HepG2 (cell line): ENCODE results near the gene CDH22. TPM values are rescaled to one million over a fixed set of nuclear protein-coding genes. Genes with fewer than 3 reads are reported as not detected.
A peak's percentile ranks its signal among the peaks of the same experiment; 100 is the strongest.

ENCODE experiments used
- ATF4 ChIP-seq, 2 experiments: fragments of 450-650 bp in 1 of 2; sonication (generic) in 1 of 2; formaldehyde crosslinking; IDR thresholded peaks; 2 replicates each; pipeline versions ENCODE4 v1.5.0 to v1.8.0; 2020 to 2022; ENCODE audit warnings: mild to moderate bottlenecking in 1 of 2, missing genetic modification reagents in 1 of 2
- CTCF ChIP-seq: sonication (generic); formaldehyde crosslinking; IDR thresholded peaks from 2 replicates; pipeline ENCODE4 v1.5.0; 2020; ENCODE audit warnings: mild to moderate bottlenecking, missing genetic modification reagents, moderate library complexity
- FOXA1 ChIP-seq, 2 experiments: fragments of 450-650 bp in 1 of 2; sonication (generic) in 1 of 2; formaldehyde crosslinking in 1 of 2; IDR thresholded peaks; 2 replicates each; pipeline versions ENCODE4 v1.4.0 to v1.6.1; 2016 to 2020; ENCODE audit warnings: missing genetic modification reagents in 1 of 2
- FOXC1 ChIP-seq: sonication (generic); formaldehyde crosslinking; IDR thresholded peaks from 2 replicates; pipeline ENCODE4 v1.8.0; 2022; ENCODE audit warnings: mild to moderate bottlenecking, missing genetic modification reagents, borderline replicate concordance
- GRHL1 ChIP-seq: sonication (generic); formaldehyde crosslinking; conservative IDR thresholded peaks from 2 replicates; pipeline ENCODE4 v1.8.0; 2022; ENCODE audit warnings: missing genetic modification reagents
- HMGXB4 ChIP-seq, 2 experiments: sonication (generic) in 1 of 2; formaldehyde crosslinking in 1 of 2; IDR thresholded peaks; 2 replicates each; pipeline versions ENCODE4 v1.4.0 to v1.6.1; 2018 to 2020; ENCODE audit warnings: missing genetic modification reagents in 2 of 2, borderline replicate concordance in 1 of 2, low read depth in 1 of 2, mild to moderate bottlenecking in 1 of 2, missing biosample characterization in 1 of 2
- MTF2 ChIP-seq: sonication (generic); formaldehyde crosslinking; IDR thresholded peaks from 2 replicates; pipeline ENCODE4 v1.5.0; 2020; ENCODE audit warnings: missing genetic modification reagents, borderline replicate concordance
- NBN ChIP-seq: fragments of 450-650 bp; conservative IDR thresholded peaks from 2 replicates; pipeline ENCODE4 v1.6.1; 2017
- NR0B2 ChIP-seq: sonication (generic); formaldehyde crosslinking; IDR thresholded peaks from 2 replicates; pipeline ENCODE4 v1.4.0; 2020; ENCODE audit warnings: mild to moderate bottlenecking, missing genetic modification reagents
- PATZ1 ChIP-seq: sonication (generic); formaldehyde crosslinking; IDR thresholded peaks from 2 replicates; pipeline ENCODE4 v1.4.0; 2020; ENCODE audit warnings: missing genetic modification reagents
- SALL2 ChIP-seq: sonication (generic); formaldehyde crosslinking; IDR thresholded peaks from 2 replicates; pipeline ENCODE4 v1.8.1; 2023; ENCODE audit warnings: mild to moderate bottlenecking, missing genetic modification reagents, inconsistent platforms
- TFAP4 ChIP-seq: sonication (generic); IDR thresholded peaks from 2 replicates; pipeline ENCODE4 v1.6.1; 2016; ENCODE audit warnings: low read depth, borderline replicate concordance
- XBP1 ChIP-seq: sonication (generic); formaldehyde crosslinking; IDR thresholded peaks from 2 replicates; pipeline ENCODE4 v1.5.0; 2020; ENCODE audit warnings: missing genetic modification reagents
- ZBTB7B ChIP-seq: sonication (generic); formaldehyde crosslinking; IDR thresholded peaks from 2 replicates; pipeline ENCODE4 v1.4.0; 2020; ENCODE audit warnings: missing genetic modification reagents
- ZNF354B ChIP-seq: sonication (generic); formaldehyde crosslinking; IDR thresholded peaks from 2 replicates; pipeline ENCODE4 v1.8.0; 2022; ENCODE audit warnings: mild to moderate bottlenecking, missing genetic modification reagents
- ZNF484 ChIP-seq: sonication (generic); formaldehyde crosslinking; IDR thresholded peaks from 2 replicates; pipeline ENCODE4 v1.5.1; 2020; ENCODE audit warnings: mild to moderate bottlenecking, low read depth, missing genetic modification reagents, borderline replicate concordance
- ZNF782 ChIP-seq: sonication (generic); formaldehyde crosslinking; IDR thresholded peaks from 2 replicates; pipeline ENCODE4 v1.4.0; 2020; ENCODE audit warnings: missing genetic modification reagents, mild to moderate bottlenecking, borderline replicate concordance
- polyA plus RNA-seq, 8 experiments: library from polyadenylated mRNA; depleted of rRNA in 3 of 8; stranded (reverse) in 7 of 8; unstranded in 1 of 8; fragments of >200 nt; fragmentation: Illumina TruSeq in 4 of 8; extraction: Trizol in 4 of 8; gene quantifications; 2 replicates each; pipeline versions ENCODE4 v1.2.1 to v1.2.3, GENCODE V29; 2011 to 2016; ENCODE audit warnings: low read depth in 4 of 8, missing spikeins in 1 of 8, mixed read lengths in 1 of 8; ENCODE audit not compliant: insufficient read depth in 1 of 8
- total RNA-seq, 5 experiments: library from RNA; depleted of rRNA; stranded (reverse); fragments of >200 nt; fragmentation: Illumina TruSeq; extraction: Trizol; gene quantifications; 2 replicates each; pipeline ENCODE4 v1.2.3, GENCODE V29; 2016; ENCODE audit warnings: low read depth in 1 of 5

The CDH22 gene
- total and polyA plus RNA-seq, 2 of the 13 experiments (the other 11 are each of a cell fraction or from before 2014, with no cell fraction given) = not detected

- TF ChIP-seq NR0B2 (CRISPR knock-in tag) (no peak), GRHL1 (no peak), NBN (0 out of 2 replicates have a peak, but pooled peaks have one; percentile 76), ZNF484 (CRISPR knock-in tag) (no peak), ZNF354B (CRISPR knock-in tag) (no peak), CTCF (CRISPR knock-in tag) (peak; percentile 41), FOXA1 (IDR thresholded peaks at IDR 0.05) (no peak), FOXA1 (CRISPR knock-in tag; IDR thresholded peaks at IDR 0.05) (no peak), ZNF782 (CRISPR knock-in tag) (no peak), FOXC1 (CRISPR knock-in tag) (no peak), ZBTB7B (CRISPR knock-in tag) (no peak), HMGXB4 (CRISPR knock-in tag; IDR thresholded peaks at IDR 0.05; ENCODE audit: borderline replicate concordance in 1 of 2, low read depth in 1 of 2) (0 out of 4 replicates have a peak, but pooled peaks of 1 of the 2 experiments have one; percentile 16), TFAP4 (no peak), ATF4 (CRISPR knock-in tag; IDR thresholded peaks at IDR 0.05) (no peak), MTF2 (CRISPR knock-in tag) (peak; percentile 77; the same call in 1 of the 2 replicates), XBP1 (CRISPR knock-in tag) (no peak), PATZ1 (peak; percentile 73), SALL2 (CRISPR knock-in tag) (no peak)
Measured at GRCh38 chr20:46312075-46312944, 4.0 kb upstream of the CDH22 start (continued).
